ENCODE results near the gene BBS12.

BBS12 gene

DNA sequence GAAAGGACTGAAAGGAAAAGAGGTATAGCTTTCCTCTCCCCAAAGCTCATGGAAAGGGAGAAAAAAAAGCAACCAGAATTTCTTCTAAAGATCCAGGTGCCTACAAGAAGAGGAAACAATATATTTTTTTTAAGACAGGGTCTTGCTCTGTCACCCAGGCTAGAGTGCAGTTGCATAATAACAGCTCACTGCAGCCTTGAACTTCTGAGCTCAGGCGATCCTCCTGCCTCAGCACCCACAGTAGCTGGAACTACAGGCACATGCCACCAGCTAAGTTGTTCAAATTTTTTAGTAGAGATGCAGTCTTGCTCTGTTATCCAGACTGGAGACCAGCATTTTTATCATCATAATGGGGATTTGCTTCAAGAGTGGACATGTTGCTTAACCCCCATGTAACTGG, 30.5 kb upstream of the BBS12 start:
- peaks cover 6% of the 10 kb centered on the region; the same call in 1 of the 2 replicates for H3K4me1 ChIP-seq (ENCODE audit: insufficient read depth, low read length)
- H3K36me3 ChIP-seq (ENCODE audit: insufficient read depth, low read length): no peaks in the 10 kb centered on the region
- H3K4me3 ChIP-seq (ENCODE audit: low read length): no peak overlapping the region
- 89% methylated on average over 1 of the region's 1 CpG for WGBS
- H3K27ac ChIP-seq (ENCODE audit: low read depth, low read length): no peak overlapping the region
- H3K9ac ChIP-seq (ENCODE audit: low read depth, low read length): no peak overlapping the region
- no peaks in the 10 kb centered on the region for H3K9me3 ChIP-seq (ENCODE audit: insufficient read depth, low read depth, low read length)
- no peaks in the 10 kb centered on the region for H3K27me3 ChIP-seq (ENCODE audit: insufficient read depth, low read length)

DNA sequence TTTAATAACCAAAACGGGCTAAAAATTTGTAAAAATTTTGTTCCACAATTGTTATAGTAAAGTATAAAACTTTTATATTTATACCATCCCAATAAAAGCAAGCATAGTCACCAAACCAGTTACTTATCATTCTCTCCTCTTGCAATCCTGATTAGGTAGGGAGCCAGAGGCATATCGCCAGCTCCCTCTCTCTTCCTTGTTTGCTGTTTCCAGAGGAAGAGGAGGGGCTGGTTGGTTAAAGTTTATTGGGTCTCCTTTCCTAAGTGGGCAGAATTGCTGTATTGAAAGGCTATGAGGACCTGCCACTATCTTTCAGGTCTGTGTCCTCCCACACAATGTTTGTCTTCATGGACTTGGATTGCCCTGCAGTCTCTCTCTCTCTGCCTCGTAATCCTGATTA, 29.6 kb upstream of the BBS12 start:
- H3K27ac ChIP-seq (ENCODE audit: low read depth, low read length): no peak overlapping the region
- no peaks in the 10 kb centered on the region for H3K36me3 ChIP-seq (ENCODE audit: insufficient read depth, low read length)
- WGBS: 78% methylated on average over 1 of the region's 3 CpGs
- H3K4me1 ChIP-seq (ENCODE audit: insufficient read depth, low read length): no peaks in the 10 kb centered on the region
- H3K27me3 ChIP-seq (ENCODE audit: insufficient read depth, low read length): no peaks in the 10 kb centered on the region
- H3K9ac ChIP-seq (ENCODE audit: low read depth, low read length): no peak overlapping the region
- no peak overlapping the region for H3K4me3 ChIP-seq (ENCODE audit: low read length)
- no peaks in the 10 kb centered on the region for H3K9me3 ChIP-seq (ENCODE audit: insufficient read depth, low read depth, low read length)

DNA sequence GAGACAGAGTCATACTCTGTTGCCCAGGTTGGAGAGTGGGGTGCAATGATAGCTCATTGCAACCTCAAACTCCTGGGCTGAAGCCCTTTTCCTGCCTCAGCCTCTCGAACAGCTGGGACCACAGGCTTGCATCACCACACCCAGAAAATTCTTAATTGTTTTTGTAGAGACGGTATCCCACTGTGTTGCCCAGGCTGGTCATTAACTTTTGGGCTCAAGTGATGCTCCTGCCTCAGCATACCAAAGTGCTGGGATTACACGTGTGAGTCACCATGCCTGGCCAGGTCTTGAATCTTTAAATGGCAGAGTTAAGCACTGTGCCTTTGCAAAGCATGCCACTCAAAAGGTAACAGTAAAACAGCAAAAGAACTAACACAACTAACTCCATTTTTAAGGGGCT, 28.6 kb upstream of the BBS12 start:
- no peaks in the 10 kb centered on the region for H3K36me3 ChIP-seq (ENCODE audit: insufficient read depth, low read length)

DNA sequence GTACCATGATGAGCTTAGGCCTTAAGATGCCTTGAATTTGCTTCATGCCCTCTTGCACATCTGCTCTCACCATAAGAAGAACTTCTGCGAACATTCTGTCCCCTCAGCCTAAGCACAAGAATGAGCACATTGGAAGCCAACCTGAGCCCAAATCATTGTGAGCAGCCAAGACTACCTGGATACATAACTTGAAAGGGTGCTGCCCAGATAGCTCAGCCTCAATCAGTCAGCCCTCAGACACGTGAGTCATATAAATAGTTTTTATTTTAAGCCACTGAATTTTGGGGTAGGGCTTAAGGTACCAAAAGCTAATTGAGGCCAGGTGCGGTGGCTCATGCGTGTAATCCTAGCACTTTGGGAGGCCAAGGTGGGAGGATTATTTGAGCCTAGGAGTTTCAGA, 27.5 kb upstream of the BBS12 start:
- Histone ChIP-seq H3K9ac (ENCODE audit: low read depth, low read length) (no peak overlapping the region), H3K9me3 (ENCODE audit: insufficient read depth, low read depth, low read length) (no peaks in the 10 kb centered on the region), H3K4me1 (ENCODE audit: insufficient read depth, low read length) (no peaks in the 10 kb centered on the region), H3K4me3 (ENCODE audit: low read length) (no peak overlapping the region), H3K27me3 (ENCODE audit: insufficient read depth, low read length) (no peaks in the 10 kb centered on the region), H3K27ac (ENCODE audit: low read depth, low read length) (no peak overlapping the region), H3K36me3 (ENCODE audit: insufficient read depth, low read length) (no peaks in the 10 kb centered on the region)
- WGBS: 94% methylated on average over 4 of the region's 4 CpGs

More for the DNA sequence above, 28.6 kb upstream of the BBS12 start:
- WGBS: 61% methylated on average over 3 of the region's 3 CpGs
- H3K27ac ChIP-seq (ENCODE audit: low read depth, low read length): no peak overlapping the region
- no peaks in the 10 kb centered on the region for H3K27me3 ChIP-seq (ENCODE audit: insufficient read depth, low read length)
- no peak overlapping the region for H3K9ac ChIP-seq (ENCODE audit: low read depth, low read length)
- no peak overlapping the region for H3K4me3 ChIP-seq (ENCODE audit: low read length)
- H3K4me1 ChIP-seq (ENCODE audit: insufficient read depth, low read length): no peaks in the 10 kb centered on the region
- H3K9me3 ChIP-seq (ENCODE audit: insufficient read depth, low read depth, low read length): no peaks in the 10 kb centered on the region

DNA sequence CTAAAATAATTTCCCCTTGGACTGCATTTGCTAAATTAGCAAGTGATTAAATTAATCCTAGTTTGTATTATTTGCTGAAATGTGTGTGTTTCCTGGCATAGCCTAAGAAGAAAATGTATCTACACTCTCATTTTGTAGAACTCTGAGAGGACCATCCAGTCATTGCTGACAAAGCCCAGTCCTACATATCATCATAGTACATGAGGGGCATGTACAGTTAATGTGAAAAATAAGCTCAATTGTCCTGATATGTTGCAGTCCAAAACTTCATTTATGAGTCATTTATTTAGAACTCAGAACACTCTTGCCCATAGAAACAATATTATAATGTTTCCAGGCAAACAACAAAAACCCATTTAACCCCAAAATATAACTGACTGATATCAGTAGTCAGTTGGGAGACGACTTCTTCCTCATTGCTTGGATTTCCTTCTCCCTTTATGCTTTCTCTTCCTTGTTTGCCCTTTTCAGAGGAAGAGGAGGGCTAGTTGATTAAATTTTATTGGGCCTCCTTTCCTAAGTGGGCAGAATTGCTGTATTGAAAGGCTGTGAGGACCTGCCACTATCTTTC, 26.9 kb upstream of the BBS12 start:
- no peaks in the 10 kb centered on the region for H3K27me3 ChIP-seq (ENCODE audit: insufficient read depth, low read length)
- no peak overlapping the region for H3K27ac ChIP-seq (ENCODE audit: low read depth, low read length)
- WGBS: 88% methylated on average over 1 of the region's 1 CpG
- H3K36me3 ChIP-seq (ENCODE audit: insufficient read depth, low read length): no peaks in the 10 kb centered on the region
- H3K9me3 ChIP-seq (ENCODE audit: insufficient read depth, low read depth, low read length): no peaks in the 10 kb centered on the region
- no peak overlapping the region for H3K4me3 ChIP-seq (ENCODE audit: low read length)
- no peak overlapping the region for H3K9ac ChIP-seq (ENCODE audit: low read depth, low read length)
- H3K4me1 ChIP-seq (ENCODE audit: insufficient read depth, low read length): no peaks in the 10 kb centered on the region

DNA sequence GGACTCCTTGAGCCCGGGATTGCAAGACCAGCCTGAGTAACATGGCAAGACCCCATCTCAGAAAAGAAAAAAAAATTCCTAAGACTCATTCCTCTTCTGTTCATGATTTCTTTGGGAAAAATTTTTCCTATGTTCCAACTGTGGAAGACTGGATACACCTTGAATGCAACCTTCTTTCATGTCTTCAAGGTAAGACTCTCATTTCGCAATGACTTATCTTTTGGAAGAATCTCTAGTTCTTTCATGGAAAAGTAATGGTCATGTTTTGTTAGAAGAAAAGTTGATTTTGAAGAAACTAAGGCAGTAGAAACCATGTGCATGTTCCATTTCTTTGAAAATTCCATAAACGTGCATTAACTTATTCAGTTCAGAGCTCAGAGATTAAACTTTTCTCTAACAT, 26.0 kb upstream of the BBS12 start:
- H3K27ac ChIP-seq (ENCODE audit: low read depth, low read length): no peak overlapping the region
- H3K36me3 ChIP-seq (ENCODE audit: insufficient read depth, low read length): no peaks in the 10 kb centered on the region
- H3K9ac ChIP-seq (ENCODE audit: low read depth, low read length): no peak overlapping the region
- no peaks in the 10 kb centered on the region for H3K27me3 ChIP-seq (ENCODE audit: insufficient read depth, low read length)
- H3K4me3 ChIP-seq (ENCODE audit: low read length): no peak overlapping the region
- no peaks in the 10 kb centered on the region for H3K9me3 ChIP-seq (ENCODE audit: insufficient read depth, low read depth, low read length)
- 94% methylated on average over 2 of the region's 3 CpGs for WGBS
- no peaks in the 10 kb centered on the region for H3K4me1 ChIP-seq (ENCODE audit: insufficient read depth, low read length)

DNA sequence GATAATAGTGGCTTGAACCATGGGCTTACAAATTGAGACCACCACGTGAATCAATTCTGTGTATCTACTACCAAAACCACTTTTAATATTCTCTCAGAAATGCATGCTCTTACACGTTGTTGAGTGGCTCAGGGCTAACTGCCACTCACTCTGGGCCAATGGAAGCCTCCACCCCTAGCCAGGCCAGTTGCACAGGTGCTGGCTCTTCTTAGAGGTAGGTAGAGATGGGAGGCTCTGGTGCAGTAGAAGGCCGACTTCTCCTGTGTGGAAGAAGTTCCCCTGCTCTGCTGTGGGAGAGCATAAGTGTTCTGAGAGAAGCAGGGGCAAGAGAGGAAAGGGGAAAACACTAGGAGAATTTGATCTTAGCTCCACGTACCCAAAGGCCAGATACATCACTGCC, 25.0 kb upstream of the BBS12 start:
- Histone ChIP-seq H3K27ac (ENCODE audit: low read depth, low read length) (no peak overlapping the region), H3K4me3 (ENCODE audit: low read length) (no peak overlapping the region), H3K27me3 (ENCODE audit: insufficient read depth, low read length) (no peaks in the 10 kb centered on the region), H3K4me1 (ENCODE audit: insufficient read depth, low read length) (no peaks in the 10 kb centered on the region), H3K36me3 (ENCODE audit: insufficient read depth, low read length) (no peaks in the 10 kb centered on the region), H3K9me3 (ENCODE audit: insufficient read depth, low read depth, low read length) (no peaks in the 10 kb centered on the region), H3K9ac (ENCODE audit: low read depth, low read length) (no peak overlapping the region)
- 87% methylated on average over 4 of the region's 4 CpGs for WGBS

DNA sequence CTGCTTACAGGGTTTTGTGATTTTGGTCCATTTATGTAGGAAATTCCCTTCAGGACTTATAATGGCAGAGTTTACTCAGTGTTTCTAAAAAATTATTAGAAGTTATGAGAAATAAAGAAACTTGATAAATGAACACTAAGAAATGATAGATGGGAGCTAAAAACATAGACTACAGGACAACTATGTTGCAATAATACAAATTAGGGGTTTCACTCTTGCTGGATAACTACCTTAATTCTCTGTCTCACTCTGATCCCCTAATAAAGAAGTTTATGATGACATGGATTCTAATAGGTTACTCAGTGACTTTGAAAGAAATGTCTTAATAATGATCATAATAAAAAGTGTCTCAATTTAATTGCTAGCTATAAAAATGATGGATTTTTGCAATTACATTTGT, 23.3 kb upstream of the BBS12 start:
- Histone ChIP-seq H3K27me3 (ENCODE audit: insufficient read depth, low read length) (no peaks in the 10 kb centered on the region), H3K9me3 (ENCODE audit: insufficient read depth, low read depth, low read length) (no peaks in the 10 kb centered on the region), H3K4me1 (ENCODE audit: insufficient read depth, low read length) (no peaks in the 10 kb centered on the region)

DNA sequence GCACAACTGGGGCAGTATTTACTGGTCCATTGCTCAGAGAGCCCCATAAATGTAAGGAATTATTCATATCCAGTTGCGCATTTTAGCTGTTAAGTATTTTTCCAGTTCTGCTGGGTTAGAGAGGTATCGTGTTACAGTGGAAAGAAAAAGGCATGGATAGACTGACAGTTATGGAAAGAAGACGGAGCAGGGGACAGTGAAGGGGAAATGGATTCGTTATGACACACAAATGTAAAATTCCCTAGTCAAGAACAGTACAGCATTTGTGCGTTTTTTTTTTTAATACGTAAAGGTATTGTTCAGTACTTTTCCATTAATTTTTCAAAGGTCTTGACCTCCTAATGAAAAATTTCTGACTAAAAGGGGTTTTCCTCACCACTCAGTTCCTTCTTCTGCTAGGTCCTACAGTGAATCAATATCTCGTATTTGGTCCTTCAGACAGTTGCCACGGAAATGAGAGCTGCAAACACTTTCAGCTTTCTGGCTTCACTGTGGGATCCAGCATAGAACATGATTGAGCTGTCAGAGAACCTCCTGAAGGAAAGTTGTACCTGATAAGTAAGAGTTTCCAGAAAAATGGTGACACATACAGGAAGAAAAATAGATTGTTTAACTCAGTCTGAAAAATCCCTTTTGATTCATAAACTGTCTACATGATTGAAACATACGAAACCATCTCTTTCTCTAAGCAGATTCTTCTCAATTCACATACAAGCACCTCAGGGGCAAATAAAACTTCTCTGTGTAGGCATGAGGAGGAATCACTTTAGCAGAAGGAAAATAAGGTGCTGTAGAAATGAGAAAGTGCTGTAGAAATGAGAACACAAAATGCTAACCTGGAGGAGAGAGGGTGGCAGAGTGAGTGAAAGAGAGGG, 21.8 kb upstream of the BBS12 start:
- no peaks in the 10 kb centered on the region for H3K4me1 ChIP-seq (ENCODE audit: insufficient read depth, low read length)
- WGBS: 91% methylated on average over 9 of the region's 9 CpGs
- no peak overlapping the region for H3K4me3 ChIP-seq (ENCODE audit: low read length)
- H3K27ac ChIP-seq (ENCODE audit: low read depth, low read length): no peak overlapping the region
- H3K27me3 ChIP-seq (ENCODE audit: insufficient read depth, low read length): no peaks in the 10 kb centered on the region
- H3K9me3 ChIP-seq (ENCODE audit: insufficient read depth, low read depth, low read length): no peaks in the 10 kb centered on the region
- no peaks in the 10 kb centered on the region for H3K36me3 ChIP-seq (ENCODE audit: insufficient read depth, low read length)
- no peak overlapping the region for H3K9ac ChIP-seq (ENCODE audit: low read depth, low read length)

More for the DNA sequence above, 23.3 kb upstream of the BBS12 start:
- Histone ChIP-seq H3K9ac (ENCODE audit: low read depth, low read length) (no peak overlapping the region), H3K4me3 (ENCODE audit: low read length) (no peak overlapping the region), H3K27ac (ENCODE audit: low read depth, low read length) (no peak overlapping the region), H3K36me3 (ENCODE audit: insufficient read depth, low read length) (no peaks in the 10 kb centered on the region)

DNA sequence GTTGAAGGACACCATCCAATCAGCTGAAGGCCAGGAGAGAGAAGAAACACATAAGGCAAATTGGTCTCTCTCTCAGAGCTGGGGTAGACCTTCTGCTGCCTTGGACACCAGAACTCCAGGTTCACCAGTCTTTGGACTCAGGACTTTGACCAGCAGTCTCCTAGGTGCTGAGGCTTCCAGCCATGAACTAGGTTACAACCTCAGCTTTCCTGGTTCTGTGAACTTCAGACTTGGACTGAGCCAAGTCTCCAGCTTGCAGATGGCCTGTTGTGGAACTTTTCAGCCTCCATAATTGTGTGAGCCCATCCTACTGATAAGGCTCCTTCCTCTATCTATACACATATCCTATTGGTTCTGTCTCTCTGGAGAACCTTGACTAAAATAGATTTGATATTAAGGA, 20.6 kb upstream of the BBS12 start:
- Histone ChIP-seq H3K9ac (ENCODE audit: low read depth, low read length) (no peak overlapping the region), H3K4me3 (ENCODE audit: low read length) (no peak overlapping the region), H3K27me3 (ENCODE audit: insufficient read depth, low read length) (no peaks in the 10 kb centered on the region), H3K36me3 (ENCODE audit: insufficient read depth, low read length) (no peaks in the 10 kb centered on the region), H3K27ac (ENCODE audit: low read depth, low read length) (no peak overlapping the region), H3K4me1 (ENCODE audit: insufficient read depth, low read length) (no peaks in the 10 kb centered on the region), H3K9me3 (ENCODE audit: insufficient read depth, low read depth, low read length) (no peaks in the 10 kb centered on the region)

DNA sequence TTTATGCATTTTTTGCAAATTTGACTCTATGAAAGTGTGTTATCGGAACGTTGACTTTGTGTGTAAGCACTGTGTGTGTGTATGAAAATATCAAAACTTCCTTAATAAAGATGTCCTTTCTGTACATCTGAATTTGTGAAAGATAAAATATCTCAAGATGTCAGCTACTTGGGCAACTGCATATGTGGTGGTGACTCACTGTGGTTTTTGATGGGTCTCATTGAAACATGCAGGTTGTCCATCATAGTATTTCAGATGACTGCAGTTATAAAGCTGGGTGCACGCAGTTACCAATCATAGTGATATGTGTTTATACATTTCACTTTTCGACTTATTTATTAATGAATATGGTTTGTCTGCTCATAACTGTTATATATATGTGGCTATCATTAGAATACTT, 19.7 kb upstream of the BBS12 start:
- no peak overlapping the region for H3K27ac ChIP-seq (ENCODE audit: low read depth, low read length)
- no peak overlapping the region for H3K9ac ChIP-seq (ENCODE audit: low read depth, low read length)
- H3K9me3 ChIP-seq (ENCODE audit: insufficient read depth, low read depth, low read length): no peaks in the 10 kb centered on the region
- H3K4me1 ChIP-seq (ENCODE audit: insufficient read depth, low read length): no peaks in the 10 kb centered on the region
- H3K27me3 ChIP-seq (ENCODE audit: insufficient read depth, low read length): no peaks in the 10 kb centered on the region
- 96% methylated on average over 2 of the region's 4 CpGs for WGBS
- H3K36me3 ChIP-seq (ENCODE audit: insufficient read depth, low read length): no peaks in the 10 kb centered on the region
- no peak overlapping the region for H3K4me3 ChIP-seq (ENCODE audit: low read length)
